Type B pancreatic cell (in vitro differentiated cells): ENCODE data around the gene ANKRD13B. TPM values are rescaled to one million over a fixed set of nuclear protein-coding genes. Genes with fewer than 3 reads are reported as not detected.
A peak's percentile ranks its signal among the peaks of the same experiment; 100 is the strongest.

ENCODE experiments used
- DNase-seq: peaks from one replicate; pipeline ENCODE4 v3.0.0; 2021; ENCODE audit warnings: mixed read lengths; ENCODE audit not compliant: unreplicated experiment; ENCODE audit errors: extremely low spot score
- H3K27ac Mint-ChIP-seq: 2 replicates; pipeline ENCODE4 v1.8.0; 2021; ENCODE audit warnings: mild to moderate bottlenecking, mixed read lengths
- H3K27me3 Mint-ChIP-seq: 2 replicates; pipeline ENCODE4 v1.8.0; 2021; ENCODE audit warnings: mixed read lengths
- H3K36me3 Mint-ChIP-seq: 2 replicates; pipeline ENCODE4 v1.8.0; 2021; ENCODE audit warnings: mixed read lengths
- H3K4me1 Mint-ChIP-seq: one replicate; pipeline ENCODE4 v1.8.0; 2021; ENCODE audit warnings: mixed read lengths; ENCODE audit not compliant: unreplicated experiment
- H3K4me3 Mint-ChIP-seq: 2 replicates; pipeline ENCODE4 v1.8.0; 2021; ENCODE audit warnings: mild to moderate bottlenecking, mixed read lengths
- H3K9me3 Mint-ChIP-seq: 2 replicates; pipeline ENCODE4 v1.8.0; 2021; ENCODE audit warnings: mixed read lengths
- CTCF ChIP-seq: fragments of 200-600 bp; sonication (generic); conservative IDR thresholded peaks from 2 replicates; pipeline ENCODE4 v1.5.0; 2021; ENCODE audit warnings: antibody characterized with exemption, mild to moderate bottlenecking
- total RNA-seq: library from RNA; stranded (reverse); gene quantifications from 2 replicates; pipeline ENCODE4 v1.2.1, GENCODE V29; 2021; ENCODE audit warnings: low replicate concordance

The ANKRD13B gene
- total RNA-seq, 1 donor from 2014 or later = 50.5 TPM

GRCh38 chr17:29591146-29591736 is 1.7 kb upstream of the ANKRD13B start:
- no peaks in the 10 kb centered on the region for H3K36me3 Mint-ChIP-seq
- H3K4me1 Mint-ChIP-seq = peaks cover 27% of the 10 kb centered on the region
- no peak for DNase-seq

GRCh38 chr17:29591737-29592608 is 959 bp upstream of the ANKRD13B start:
- Mint-ChIP-seq H3K27ac (peak overlapping the region; percentile 94), H3K9me3 (no peaks in the 10 kb centered on the region), H3K4me3 (peak overlapping the region; percentile 90), H3K4me1 (peaks cover 28% of the 10 kb centered on the region), H3K27me3 (no peaks in the 10 kb centered on the region), H3K36me3 (no peaks in the 10 kb centered on the region)
- peak; percentile 100 for TF ChIP-seq CTCF
- peak; percentile 97 for DNase-seq

More at GRCh38 chr17:29591146-29591736, 1.7 kb upstream of the ANKRD13B start:
- no peaks in the 10 kb centered on the region for H3K27me3 Mint-ChIP-seq
- no peaks in the 10 kb centered on the region for H3K9me3 Mint-ChIP-seq
- peak overlapping the region; percentile 94 for H3K27ac Mint-ChIP-seq
- TF ChIP-seq CTCF = no peak
- H3K4me3 Mint-ChIP-seq = peak overlapping the region; percentile 90

- Mint-ChIP-seq H3K27me3 (no peaks in the 10 kb centered on the region), H3K4me3 (peak overlapping the region; percentile 87), H3K4me1 (peaks cover 40% of the 10 kb centered on the region), H3K27ac (peak overlapping the region; percentile 59), H3K9me3 (no peaks in the 10 kb centered on the region), H3K36me3 (no peaks in the 10 kb centered on the region)
- no peak for DNase-seq
- TF ChIP-seq CTCF = peak; percentile 36
Measured at GRCh38 chr17:29593591-29594518, 923 bp downstream of the ANKRD13B start.

DNA sequence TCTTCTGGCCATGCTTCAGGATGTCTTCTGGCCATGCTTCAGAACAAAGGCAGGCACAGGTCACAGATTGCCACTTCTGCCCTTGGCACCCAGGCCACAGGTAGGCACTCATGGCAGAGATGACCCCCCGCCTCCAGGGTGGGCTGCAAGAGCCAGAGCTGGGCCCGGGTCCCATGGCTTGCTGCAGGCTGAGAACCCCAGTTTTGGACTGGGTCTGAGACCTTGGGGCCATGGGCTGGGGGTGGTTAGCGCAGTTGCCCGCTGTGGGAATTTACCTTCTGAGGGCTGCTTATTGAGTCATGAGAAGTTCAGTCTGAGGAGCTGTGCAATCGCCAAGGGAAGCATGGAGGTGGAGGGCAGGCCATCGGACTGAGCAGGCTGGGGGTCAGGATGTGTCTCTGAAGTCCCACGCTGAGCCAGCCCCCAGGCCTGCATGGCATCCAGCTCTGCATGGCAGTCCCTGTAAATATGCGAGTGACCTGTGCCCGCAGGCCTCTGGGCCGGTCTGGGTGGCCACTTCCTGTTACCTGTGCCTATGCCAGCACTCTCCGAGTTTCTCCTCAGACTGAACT is 1.7 kb downstream of the ANKRD13B start:
- no peaks in the 10 kb centered on the region for H3K36me3 Mint-ChIP-seq
- peak overlapping the region; percentile 87 for H3K4me3 Mint-ChIP-seq
- TF ChIP-seq CTCF = no peak
- H3K27ac Mint-ChIP-seq = peak overlapping the region; percentile 59
- H3K9me3 Mint-ChIP-seq = no peaks in the 10 kb centered on the region
- DNase-seq = no peak
- H3K27me3 Mint-ChIP-seq = no peaks in the 10 kb centered on the region
- peaks cover 47% of the 10 kb centered on the region for H3K4me1 Mint-ChIP-seq
